ENCODE data around the gene FADS6. TPM values are rescaled to one million over a fixed set of nuclear protein-coding genes. Genes with fewer than 3 reads are reported as not detected.

FADS6 gene
- total and polyA plus RNA-seq, 2 of the 13 experiments (the other 11 are each of a cell fraction or from before 2014, with no cell fraction given) = 0.11 TPM

DNA sequence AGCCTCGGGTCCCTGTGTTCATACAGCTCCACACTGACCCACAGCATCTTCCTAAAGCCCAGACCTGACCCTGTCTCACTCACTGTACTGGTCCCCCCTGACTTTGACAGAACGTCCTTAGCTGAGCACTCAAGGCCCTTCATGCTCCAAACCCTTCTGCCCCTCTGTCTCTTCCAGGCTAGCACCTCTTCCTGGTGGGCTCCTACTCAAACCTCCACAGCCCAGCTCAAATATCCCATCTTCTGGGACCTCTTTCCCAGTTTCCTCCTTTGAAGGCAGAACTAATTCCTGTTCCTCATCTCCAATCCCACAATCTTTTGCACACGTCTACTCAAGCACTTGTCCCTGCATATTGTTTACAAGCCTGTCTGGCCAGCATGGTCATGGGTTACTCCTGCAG, 42.5 kb downstream of the FADS6 start (continued):
- TF ChIP-seq, protein P1, sequence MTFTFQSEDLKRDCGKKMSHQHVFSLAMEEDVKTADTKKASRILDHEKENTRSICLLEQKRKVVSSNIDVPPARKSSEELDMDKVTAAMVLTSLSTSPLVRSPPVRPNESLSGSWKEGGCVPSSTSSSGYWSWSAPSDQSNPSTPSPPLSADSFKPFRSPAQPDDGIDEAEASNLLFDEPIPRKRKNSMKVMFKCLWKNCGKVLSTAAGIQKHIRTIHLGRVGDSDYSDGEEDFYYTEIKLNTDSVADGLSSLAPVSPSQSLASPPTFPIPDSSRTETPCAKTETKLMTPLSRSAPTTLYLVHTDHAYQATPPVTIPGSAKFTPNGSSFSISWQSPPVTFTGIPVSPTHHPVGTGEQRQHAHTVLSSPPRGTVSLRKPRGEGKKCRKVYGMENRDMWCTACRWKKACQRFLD (CRISPR knock-in tag; IDR thresholded peaks at IDR 0.05; ENCODE audit: borderline replicate concordance) = no peak
- TF ChIP-seq SCMH1 (CRISPR knock-in tag; IDR thresholded peaks at IDR 0.05; ENCODE audit: borderline replicate concordance) = no peak
- TF ChIP-seq CBX1 (IDR thresholded peaks at IDR 0.05; ENCODE audit: low read depth) = no peak
- TF ChIP-seq ZNF563 (CRISPR knock-in tag; IDR thresholded peaks at IDR 0.05) = no peak
- TF ChIP-seq CC2D1A (CRISPR knock-in tag; IDR thresholded peaks at IDR 0.05) = no peak
- TF ChIP-seq NFYB (CRISPR knock-in tag; IDR thresholded peaks at IDR 0.05) = no peak

DNA sequence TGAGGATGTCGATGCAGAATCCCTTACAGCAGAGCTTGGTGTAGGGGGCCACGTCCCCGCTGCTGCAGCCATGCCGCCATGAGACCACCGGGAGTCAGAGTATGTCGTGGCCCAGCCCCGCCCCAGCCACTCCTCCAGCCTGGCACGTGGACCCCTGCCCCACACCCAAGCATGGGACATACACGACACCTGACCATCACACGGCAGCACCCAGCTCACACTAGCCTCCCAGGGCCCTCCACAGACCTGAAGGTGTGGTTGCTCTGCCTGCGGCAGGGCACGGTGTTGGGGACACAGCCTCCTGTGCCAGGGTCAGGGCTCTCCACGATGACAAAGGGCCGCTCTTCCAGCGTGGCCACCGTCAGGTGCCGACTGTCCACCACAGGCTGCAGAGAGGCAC, 43.1 kb downstream of the FADS6 start:
- Histone ChIP-seq H2AFZ (ENCODE audit: low read length) (no peak overlapping the region), H4K20me1 (ENCODE audit: insufficient read depth, low read length) (no peaks in the 10 kb centered on the region; the same call in 1 of the 2 replicates), H3K79me2 (ENCODE audit: insufficient read depth, low read length) (no peaks in the 10 kb centered on the region), H3K9ac (ENCODE audit: insufficient read depth, low read depth, low read length) (no peak overlapping the region), H3K4me2 (ENCODE audit: low read depth, low read length) (no peak overlapping the region), H3K9me3 (ENCODE audit: low read length) (no peaks in the 10 kb centered on the region), H3K4me1 (ENCODE audit: insufficient read depth, low read length) (peaks cover 9% of the 10 kb centered on the region), H3K36me3 (replicated peaks in 1 of 2; ENCODE audit: control insufficient read depth in 1 of 2, insufficient read depth in 2 of 2, low read length in 2 of 2) (no peaks in the 10 kb centered on the region), H3K27ac (ENCODE audit: extremely low read length, insufficient read depth, low read length) (no peak overlapping the region), H3K27me3 (ENCODE audit: control insufficient read depth in 1 of 2, insufficient read depth in 2 of 2, low read length in 2 of 2) (peaks cover 5 to 82% of the 10 kb centered on the region in 2 experiments), H3K4me3 (replicated peaks in 1 of 3; ENCODE audit: insufficient read depth in 1 of 3, low read depth in 2 of 3, low read length in 3 of 3) (no peak overlapping the region)
- intact Hi-C loops (cut with micrococcal nuclease; ENCODE audit: unreplicated experiment) (no loop called here), in situ Hi-C loops (cut with HindIII; ENCODE audit: extremely low pct_ligation_motif_present, low pct_unique_long_range_greater_than_20kb) (no loop called here)
- no peak for ATAC-seq
- BruUV-seq (replicated peaks) = no TSS peak
- CTCF ChIA-PET (ENCODE audit: low intra/inter-chr PET ratio, low total read pairs) = interaction anchor here (0.8 kb wide), 1 partner anchor 12 kb away, joined by 3 read pairs; no protein-coding TSS in a partner anchor
- FAIRE-seq = no peak
- POLR2A ChIA-PET = no interaction called here
- WGBS (ENCODE audit: low lambda C conversion rate) = 51% methylated on average over 3 of the region's 17 CpGs
- TF ChIP-seq NFIB (CRISPR knock-in tag; IDR thresholded peaks at IDR 0.05; ENCODE audit: borderline replicate concordance) (0 out of 2 replicates have a peak, but pooled peaks have one; percentile 45), AGO2 (optimal IDR thresholded peaks at IDR 0.05; ENCODE audit: low read depth, low read length) (peak; percentile 25), ZNF230 (CRISPR knock-in tag; IDR thresholded peaks at IDR 0.05) (no peak)
- no peak for DNase-seq (ENCODE audit: low spot score)
